Karpas-422 (cell line): Measurements from ENCODE around the gene UBTD1. TPM values are rescaled to one million over a fixed set of nuclear protein-coding genes. Genes with fewer than 3 reads are reported as not detected.

Experiments used
- DNase-seq: peaks from one replicate; pipeline ENCODE4 v3.0.0-alpha.2; 2015
- H2AFZ ChIP-seq: fragments of 200-600 bp; sonication (generic); 2 replicates; pipeline ENCODE4 v1.6.1; 2014; ENCODE audit warnings: antibody characterized with exemption, low read length, mixed read lengths
- H3K27ac ChIP-seq: fragments of 200-600 bp; sonication (generic); 2 replicates; pipeline ENCODE4 v1.5.1; 2014; ENCODE audit warnings: mild to moderate bottlenecking, low read length, moderate library complexity
- H3K27me3 ChIP-seq: fragments of 200-600 bp; sonication (generic); 2 replicates; pipeline ENCODE4 v1.6.1; 2014; ENCODE audit warnings: low read length, mixed read lengths
- H3K36me3 ChIP-seq: fragments of 200-600 bp; sonication (generic); 2 replicates; pipeline ENCODE4 v1.6.1; 2014; ENCODE audit warnings: low read length, mixed read lengths; ENCODE audit not compliant: insufficient read depth
- H3K4me1 ChIP-seq: fragments of 200-600 bp; sonication (generic); 2 replicates; pipeline ENCODE4 v1.6.1; 2014; ENCODE audit warnings: mild to moderate bottlenecking, low read length, mixed read lengths
- H3K4me2 ChIP-seq: fragments of 200-600 bp; sonication (generic); 2 replicates; pipeline ENCODE4 v1.6.1; 2014; ENCODE audit warnings: low read length, low read depth, mild to moderate bottlenecking; ENCODE audit not compliant: poor library complexity, severe bottlenecking
- H3K4me3 ChIP-seq: fragments of 200-600 bp; sonication (generic); 2 replicates; pipeline ENCODE4 v1.5.1; 2014; ENCODE audit warnings: mild to moderate bottlenecking, antibody characterized with exemption, low read length, mixed read lengths
- H3K79me2 ChIP-seq: fragments of 200-600 bp; sonication (generic); 2 replicates; pipeline ENCODE4 v1.6.1; 2014; ENCODE audit warnings: mild to moderate bottlenecking, low read length, mixed read lengths
- H3K9ac ChIP-seq: fragments of 200-600 bp; sonication (generic); 2 replicates; pipeline ENCODE4 v1.6.0; 2014; ENCODE audit warnings: low read length
- H3K9me2 ChIP-seq: fragments of 200-600 bp; sonication (generic), shearing (Covaris generic); replicated peaks from 2 replicates; pipeline ENCODE4 v1.6.0; 2014; ENCODE audit warnings: mild to moderate bottlenecking, low read length, moderate library complexity; ENCODE audit not compliant: insufficient read depth
- H3K9me3 ChIP-seq: fragments of 300-700, 200-600 bp; sonication (generic); 2 replicates; pipeline ENCODE4 v1.6.1; 2014; ENCODE audit warnings: low read length, mixed read lengths
- H4K20me1 ChIP-seq: fragments of 200-600 bp; sonication (generic); 2 replicates; pipeline ENCODE4 v1.6.1; 2014; ENCODE audit warnings: mild to moderate bottlenecking, antibody characterized with exemption, low read length, low read depth; ENCODE audit not compliant: insufficient read depth
- total RNA-seq: library from RNA; depleted of rRNA; stranded (reverse); fragments of >200 nt; shearing (Covaris generic); gene quantifications from 2 replicates; pipeline ENCODE4 v1.2.3, GENCODE V29; 2014; ENCODE audit warnings: low replicate concordance; rRNA removed

UBTD1 gene
- total RNA-seq, 1 experiment from 2014 or later, result 0.11 TPM

DNA sequence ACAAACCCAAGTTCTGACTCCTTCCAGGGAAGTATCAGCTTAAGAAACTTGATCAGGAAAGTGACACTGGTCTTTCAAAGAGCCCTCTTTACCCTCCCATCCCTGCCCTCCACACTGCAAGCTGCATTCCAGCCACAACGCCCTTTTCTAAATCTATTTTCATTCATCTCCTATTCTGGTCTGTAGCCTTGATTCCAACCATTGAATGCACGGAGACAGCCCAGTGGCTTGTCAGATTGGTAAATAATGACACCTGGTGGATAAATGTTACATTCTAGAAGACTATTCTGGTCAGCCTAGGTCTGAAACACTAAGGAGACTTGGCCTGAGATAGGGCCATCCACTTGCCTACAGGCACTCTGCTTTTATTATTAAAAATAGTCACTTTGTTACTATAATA is 113.7 kb downstream of the UBTD1 start:
- Histone ChIP-seq H3K9ac (no peak overlapping the region), H3K27me3 (no peaks in the 10 kb centered on the region), H2AFZ (no peak overlapping the region), H3K9me2 (no peaks in the 10 kb centered on the region), H3K27ac (no peak overlapping the region), H4K20me1 (no peaks in the 10 kb centered on the region), H3K9me3 (no peaks in the 10 kb centered on the region), H3K4me1 (no peaks in the 10 kb centered on the region; the same call in 1 of the 2 replicates), H3K36me3 (no peaks in the 10 kb centered on the region), H3K79me2 (no peaks in the 10 kb centered on the region), H3K4me2 (no peak overlapping the region), H3K4me3 (no peak overlapping the region)
- DNase-seq, result peak; percentile 62

DNA sequence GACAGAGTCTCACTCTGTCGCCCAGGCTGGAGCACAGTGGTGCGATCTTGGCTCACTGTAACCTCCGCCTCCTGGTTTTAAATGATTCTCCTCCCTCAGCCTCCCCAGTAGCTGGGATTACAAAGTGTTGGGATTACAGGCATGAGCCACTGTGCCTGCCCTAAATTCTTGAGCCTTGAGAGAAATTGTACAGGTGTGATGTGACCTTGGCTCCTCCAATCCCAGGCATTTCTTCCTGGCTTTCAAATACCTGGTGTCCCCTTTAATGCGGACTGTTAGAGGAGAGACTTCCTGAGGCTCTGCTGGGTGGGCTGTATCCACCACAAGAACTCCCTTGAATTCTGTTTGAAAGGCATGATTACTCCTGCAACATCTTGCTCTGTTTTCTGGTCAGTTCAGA is 119.6 kb downstream of the UBTD1 start:
- no peaks in the 10 kb centered on the region for H3K9me2 ChIP-seq
- no peak overlapping the region for H3K4me3 ChIP-seq
- no peaks in the 10 kb centered on the region for H3K79me2 ChIP-seq
- no peaks in the 10 kb centered on the region for H4K20me1 ChIP-seq
- DNase-seq, result no peak
- no peak overlapping the region for H2AFZ ChIP-seq
- no peak overlapping the region for H3K4me2 ChIP-seq
- H3K36me3 ChIP-seq, result no peaks in the 10 kb centered on the region
- H3K9me3 ChIP-seq, result no peaks in the 10 kb centered on the region
- no peaks in the 10 kb centered on the region for H3K27me3 ChIP-seq
- H3K9ac ChIP-seq, result no peak overlapping the region
- H3K4me1 ChIP-seq, result no peaks in the 10 kb centered on the region
- no peak overlapping the region for H3K27ac ChIP-seq

DNA sequence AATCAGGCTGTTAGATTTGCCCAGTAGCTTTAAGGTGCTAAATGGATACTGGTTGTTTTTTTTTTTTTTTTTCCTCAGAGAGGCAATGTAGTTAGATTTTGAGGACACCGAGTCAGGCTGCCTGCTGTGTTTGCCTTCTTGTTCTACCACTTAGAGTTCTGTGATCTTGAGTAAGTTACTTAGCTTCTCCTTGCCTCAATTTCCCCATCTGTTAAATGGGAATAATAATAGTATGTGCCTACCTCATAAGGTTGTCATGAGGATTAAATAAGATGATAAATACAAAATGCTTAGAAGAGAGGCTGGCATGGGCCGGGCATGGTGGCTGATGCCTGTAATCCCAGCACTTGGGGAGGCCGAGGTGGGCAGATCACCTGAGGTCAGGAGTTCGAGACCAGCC is 120.0 kb downstream of the UBTD1 start:
- no peak overlapping the region for H3K27ac ChIP-seq
- H3K9ac ChIP-seq, result no peak overlapping the region
- H4K20me1 ChIP-seq, result no peaks in the 10 kb centered on the region
- no peaks in the 10 kb centered on the region for H3K4me1 ChIP-seq
- H3K36me3 ChIP-seq, result no peaks in the 10 kb centered on the region
- DNase-seq, result no peak
- no peaks in the 10 kb centered on the region for H3K9me2 ChIP-seq
- H3K27me3 ChIP-seq, result no peaks in the 10 kb centered on the region
- H3K4me2 ChIP-seq, result no peak overlapping the region
- no peaks in the 10 kb centered on the region for H3K79me2 ChIP-seq
- no peak overlapping the region for H2AFZ ChIP-seq
- H3K4me3 ChIP-seq, result no peak overlapping the region
- H3K9me3 ChIP-seq, result no peaks in the 10 kb centered on the region

Other genes starting within 250 kb of the UBTD1 start
- gene ARHGAP19, start 206.3 kb upstream of the UBTD1 start, total RNA-seq, result 10.4 and 11.4 TPM in 2 replicates
- gene FRAT1, start 179.7 kb upstream of the UBTD1 start, total RNA-seq, result 2.5 and 3.6 TPM in 2 replicates
- 8.3 and 12.0 TPM in 2 replicates for gene FRAT2, start 164.2 kb upstream of the UBTD1 start, total RNA-seq
- 16.2 and 16.5 TPM in 2 replicates for gene RRP12, start 97.6 kb upstream of the UBTD1 start, total RNA-seq
- gene PGAM1, start 72.7 kb upstream of the UBTD1 start, total RNA-seq, result 234 and 237 TPM in 2 replicates
- gene EXOSC1, start 52.9 kb upstream of the UBTD1 start, total RNA-seq, result 30.8 and 47.1 TPM in 2 replicates
- gene ZDHHC16, start 52.7 kb upstream of the UBTD1 start, total RNA-seq, result 16.3 and 25.5 TPM in 2 replicates
- gene MMS19, start 502 bp upstream of the UBTD1 start, total RNA-seq, result 45.2 and 56.0 TPM in 2 replicates
- gene ANKRD2, start 73.9 kb downstream of the UBTD1 start, total RNA-seq, result not detected in 2 replicates
- 0.79 TPM in 1 of 2 replicates, not detected in the other for gene HOGA1, start 85.5 kb downstream of the UBTD1 start, total RNA-seq
- gene C10orf62, start 90.8 kb downstream of the UBTD1 start, total RNA-seq, result not detected in 2 replicates
- not detected in 2 replicates for gene MORN4, start 134.6 kb downstream of the UBTD1 start, total RNA-seq
- 4.4 and 8.3 TPM in 2 replicates for gene PI4K2A, start 141.7 kb downstream of the UBTD1 start, total RNA-seq
- not detected in 2 replicates for gene AVPI1, start 188.3 kb downstream of the UBTD1 start, total RNA-seq
- gene MARVELD1, start 214.8 kb downstream of the UBTD1 start, total RNA-seq, result not detected in 2 replicates
- gene ZFYVE27, start 238.2 kb downstream of the UBTD1 start, total RNA-seq, result 16.9 and 19.6 TPM in 2 replicates